Vagina (tissue), 2 donors: Measurements from ENCODE around the gene SEC14L5. TPM values are rescaled to one million over a fixed set of nuclear protein-coding genes. Genes with fewer than 3 reads are reported as not detected.
"Not testable (repeated sequence)": the region's sequence is repeated elsewhere in the genome, so short reads cannot be mapped to it uniquely, and the experiment has no call there.

Experiments
- DNase-seq, 2 donors: peaks; one replicate each; pipeline ENCODE4 v3.0.0-alpha.2; 2017; ENCODE audit errors: extremely low spot score in 2 of 2
- H3K27ac ChIP-seq: fragments of 200-600 bp; sonication (generic); one replicate; pipeline ENCODE4 v1.5.1; 2019
- H3K27me3 ChIP-seq: fragments of 200-600 bp; sonication (generic); one replicate; pipeline ENCODE4 v1.5.1; 2019
- H3K36me3 ChIP-seq, 2 donors: fragments of 200-600 bp; sonication (generic); one replicate each; pipeline ENCODE4 v1.5.1; 2017 to 2019
- H3K4me1 ChIP-seq: fragments of 200-600 bp; sonication (generic); one replicate; pipeline ENCODE4 v1.5.1; 2019
- H3K4me3 ChIP-seq, 2 donors: fragments of 200-600 bp; sonication (generic); 1 replicate in 1 of 2; 2 replicates in 1 of 2; pipeline ENCODE4 v1.5.1; 2016 to 2019
- H3K9me3 ChIP-seq: fragments of 200-600 bp; sonication (generic); one replicate; pipeline ENCODE4 v1.5.1; 2019
- POLR2A ChIP-seq, 2 donors: fragments of 450-650 bp; IDR thresholded peaks; one replicate each; pipeline ENCODE4 v1.6.1; 2017; ENCODE audit warnings: antibody characterized with exemption in 2 of 2, mild to moderate bottlenecking in 2 of 2, moderate library complexity in 2 of 2
- POLR2AphosphoS5 ChIP-seq, 2 donors: sonication (generic); formaldehyde crosslinking; IDR thresholded peaks; one replicate each; pipeline ENCODE4 v1.9.0; 2017; ENCODE audit warnings: antibody characterized with exemption in 2 of 2, mild to moderate bottlenecking in 2 of 2, low read depth in 1 of 2; ENCODE audit not compliant: insufficient read depth in 1 of 2
- intact Hi-C: fragments of 100-400 bp; cut with DNase I; formaldehyde crosslinking; loops from one replicate; pipeline ENCODE4 v1.15.1; 2023
- total RNA-seq: library from RNA; depleted of rRNA; stranded (reverse); fragments of >200 nt; gene quantifications from one replicate; pipeline ENCODE4 v1.2.3, GENCODE V29; 2016
- TF ChIP-seq, protein P1 (sequence below), 3 experiments: fragments of 450-650 bp in 2 of 3; fragments of 200-600 bp in 1 of 3; sonication (generic) in 1 of 3; IDR thresholded peaks; one replicate each; pipeline ENCODE4 v1.5.1; 2017 to 2019; ENCODE audit warnings: antibody characterized with exemption in 3 of 3, mild to moderate bottlenecking in 2 of 3, moderate library complexity in 2 of 3

The SEC14L5 gene
- total RNA-seq, 1 donor from 2014 or later: 0.49 TPM

GRCh38 chr16:4928227-4928626 is 29.9 kb upstream of the SEC14L5 start:
- intact Hi-C loops: no loop called here
- Histone ChIP-seq H3K27me3 (no peaks in the 10 kb centered on the region), H3K4me1 (peaks cover 66% of the 10 kb centered on the region), H3K9me3 (no peaks in the 10 kb centered on the region), H3K4me3 (no peak overlapping the region), H3K27ac (peak overlapping the region; percentile 33), H3K36me3 (peaks cover 0 to 16% of the 10 kb centered on the region in 2 donors)
- TF ChIP-seq POLR2A (IDR thresholded peaks at IDR 0.05) (no peak), POLR2AphosphoS5 (IDR thresholded peaks at IDR 0.05; ENCODE audit: insufficient read depth in 1 of 2, low read depth in 1 of 2) (no peak)
- TF ChIP-seq, protein P1, sequence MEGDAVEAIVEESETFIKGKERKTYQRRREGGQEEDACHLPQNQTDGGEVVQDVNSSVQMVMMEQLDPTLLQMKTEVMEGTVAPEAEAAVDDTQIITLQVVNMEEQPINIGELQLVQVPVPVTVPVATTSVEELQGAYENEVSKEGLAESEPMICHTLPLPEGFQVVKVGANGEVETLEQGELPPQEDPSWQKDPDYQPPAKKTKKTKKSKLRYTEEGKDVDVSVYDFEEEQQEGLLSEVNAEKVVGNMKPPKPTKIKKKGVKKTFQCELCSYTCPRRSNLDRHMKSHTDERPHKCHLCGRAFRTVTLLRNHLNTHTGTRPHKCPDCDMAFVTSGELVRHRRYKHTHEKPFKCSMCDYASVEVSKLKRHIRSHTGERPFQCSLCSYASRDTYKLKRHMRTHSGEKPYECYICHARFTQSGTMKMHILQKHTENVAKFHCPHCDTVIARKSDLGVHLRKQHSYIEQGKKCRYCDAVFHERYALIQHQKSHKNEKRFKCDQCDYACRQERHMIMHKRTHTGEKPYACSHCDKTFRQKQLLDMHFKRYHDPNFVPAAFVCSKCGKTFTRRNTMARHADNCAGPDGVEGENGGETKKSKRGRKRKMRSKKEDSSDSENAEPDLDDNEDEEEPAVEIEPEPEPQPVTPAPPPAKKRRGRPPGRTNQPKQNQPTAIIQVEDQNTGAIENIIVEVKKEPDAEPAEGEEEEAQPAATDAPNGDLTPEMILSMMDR (IDR thresholded peaks at IDR 0.05): no peak
- no peak for DNase-seq

GRCh38 chr16:4929619-4930018 is 28.5 kb upstream of the SEC14L5 start:
- H3K27ac ChIP-seq, intact Hi-C loops, DNase-seq, H3K4me3 ChIP-seq, H3K27me3 ChIP-seq, H3K9me3 ChIP-seq: not testable (repeated sequence)
- peaks cover 66% of the 10 kb centered on the region for H3K4me1 ChIP-seq
- peaks cover 0 to 13% of the 10 kb centered on the region in 2 donors for H3K36me3 ChIP-seq

DNA sequence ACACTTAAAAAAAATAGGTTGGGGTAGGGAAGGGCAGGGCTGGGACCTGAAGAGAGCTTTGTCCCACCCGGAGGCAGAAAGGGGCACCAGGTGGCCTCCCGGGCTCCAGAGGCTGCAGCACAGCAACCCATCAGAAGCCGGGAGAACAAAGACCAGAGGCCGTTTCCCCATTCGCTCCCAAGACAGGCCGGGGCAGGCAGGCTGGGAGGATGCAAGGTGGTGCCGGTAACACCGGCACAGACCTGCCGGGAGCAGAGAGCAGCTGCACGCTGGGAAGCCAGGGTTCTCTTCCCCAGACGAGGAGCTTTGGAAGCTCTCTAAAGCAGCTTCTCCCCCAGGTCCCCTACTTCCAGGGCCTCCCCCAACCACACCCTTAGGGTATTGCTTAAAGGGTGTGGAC is 26.7 kb upstream of the SEC14L5 start:
- no peaks in the 10 kb centered on the region for H3K9me3 ChIP-seq
- no peak overlapping the region for H3K4me3 ChIP-seq
- H3K27me3 ChIP-seq: no peaks in the 10 kb centered on the region
- peaks cover 68% of the 10 kb centered on the region for H3K4me1 ChIP-seq
- intact Hi-C loops: no loop called here
- TF ChIP-seq, protein P1 (IDR thresholded peaks at IDR 0.05): no peak
- H3K27ac ChIP-seq: peak overlapping the region; percentile 53
- H3K36me3 ChIP-seq: peaks cover 0 to 13% of the 10 kb centered on the region in 2 donors
- DNase-seq: no peak

DNA sequence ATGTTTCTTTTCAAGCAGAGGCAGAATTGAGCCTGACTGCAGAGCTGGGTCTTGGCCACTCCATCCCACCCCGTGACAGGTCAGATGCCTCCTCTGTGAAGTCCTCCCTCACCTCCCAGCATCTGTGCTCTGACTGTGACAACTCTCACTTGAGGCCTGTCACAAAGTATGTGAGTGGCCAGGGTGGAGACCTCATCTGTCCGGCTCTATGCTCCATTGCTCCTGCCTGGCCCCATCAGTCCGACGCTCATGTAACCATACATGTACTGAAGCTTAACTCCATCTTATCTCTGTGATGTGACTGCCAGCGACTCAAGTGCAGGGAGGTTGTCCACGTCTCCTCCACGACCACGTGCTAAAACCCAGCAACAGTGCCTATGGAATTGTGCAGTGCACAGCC is 24.7 kb upstream of the SEC14L5 start:
- Histone ChIP-seq H3K9me3 (no peaks in the 10 kb centered on the region), H3K4me3 (peak overlapping the region in 1 of 2 donors; percentile 10), H3K4me1 (peaks cover 80% of the 10 kb centered on the region), H3K27ac (peak overlapping the region; percentile 91), H3K36me3 (peaks cover 0 to 5% of the 10 kb centered on the region in 2 donors), H3K27me3 (no peaks in the 10 kb centered on the region)
- TF ChIP-seq POLR2A (IDR thresholded peaks at IDR 0.05) (no peak), POLR2AphosphoS5 (IDR thresholded peaks at IDR 0.05; ENCODE audit: insufficient read depth in 1 of 2, low read depth in 1 of 2) (no peak)
- TF ChIP-seq, protein P1 (IDR thresholded peaks at IDR 0.05): no peak
- intact Hi-C loops: no loop called here
- no peak for DNase-seq

DNA sequence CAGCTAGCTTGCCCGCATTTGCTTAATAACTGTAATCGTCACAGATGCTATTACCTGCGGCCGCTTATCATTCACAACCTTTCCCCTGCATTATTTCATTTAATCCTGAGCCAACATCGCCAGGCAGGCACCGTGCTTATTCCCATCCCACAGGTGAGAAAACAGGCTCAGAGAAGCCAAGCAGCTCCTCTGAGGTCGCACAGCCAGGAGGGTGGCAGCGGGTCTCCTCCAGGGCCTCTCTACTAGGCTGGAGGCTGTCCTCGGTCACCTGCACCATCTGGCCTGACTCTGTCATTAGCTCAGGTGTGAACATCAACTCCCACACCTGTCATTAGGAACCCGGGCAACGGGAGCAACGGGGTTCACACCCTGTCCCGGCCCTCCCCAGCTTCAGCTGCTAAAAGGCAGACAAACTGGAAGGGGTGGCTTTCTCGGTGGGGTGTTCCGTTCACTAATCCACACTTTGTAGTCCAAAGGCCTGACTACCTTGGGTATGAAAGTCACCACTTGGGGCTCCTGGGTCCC is 24.2 kb upstream of the SEC14L5 start:
- TF ChIP-seq POLR2A (IDR thresholded peaks at IDR 0.05) (no peak), POLR2AphosphoS5 (IDR thresholded peaks at IDR 0.05; ENCODE audit: insufficient read depth in 1 of 2, low read depth in 1 of 2) (no peak)
- TF ChIP-seq, protein P1 (IDR thresholded peaks at IDR 0.05): no peak
- H3K27me3 ChIP-seq: no peaks in the 10 kb centered on the region
- peak overlapping the region; percentile 91 for H3K27ac ChIP-seq
- H3K36me3 ChIP-seq: peaks cover 0 to 5% of the 10 kb centered on the region in 2 donors
- intact Hi-C loops: no loop called here
- DNase-seq: no peak
- peaks cover 81% of the 10 kb centered on the region for H3K4me1 ChIP-seq
- H3K9me3 ChIP-seq: no peaks in the 10 kb centered on the region
- H3K4me3 ChIP-seq: peak overlapping the region in 1 of 2 donors; percentile 84
